Activated naive CD4-positive, alpha-beta T cell treated with anti-CD3 and anti-CD28 coated beads, Interleukin-2, amount 10 ng/mL, durations not matched to agents 7 days and 5 days (primary cell): ENCODE measurements around the gene YPEL3.
A peak's percentile ranks its signal among the peaks of the same experiment; 100 is the strongest.

ENCODE experiments used
- CTCF ChIA-PET: fragments of 350-600 bp; sonication (Branson Sonifier 250); formaldehyde crosslinking; loops from one replicate; lab custom pipeline; 2021; ENCODE audit warnings: antibody characterized with exemption; lab: Charles Lee
- DNase-seq: peaks from one replicate; pipeline ENCODE4 v3.0.0-alpha.2; 2020
- H3K27ac Mint-ChIP-seq: one replicate; pipeline ENCODE4 v1.8.0; 2021; ENCODE audit warnings: mild to moderate bottlenecking, moderate library complexity, mixed read lengths
- H3K27me3 Mint-ChIP-seq: one replicate; pipeline ENCODE4 v1.8.0; 2021; ENCODE audit warnings: mild to moderate bottlenecking, mixed read lengths
- H3K36me3 Mint-ChIP-seq: one replicate; pipeline ENCODE4 v1.8.0; 2021; ENCODE audit warnings: mixed read lengths
- H3K4me1 Mint-ChIP-seq: one replicate; pipeline ENCODE4 v1.8.0; 2021; ENCODE audit warnings: mixed read lengths
- H3K4me3 Mint-ChIP-seq: one replicate; pipeline ENCODE4 v1.8.0; 2021; ENCODE audit warnings: mild to moderate bottlenecking, moderate library complexity, mixed read lengths
- H3K9me3 Mint-ChIP-seq: one replicate; pipeline ENCODE4 v1.8.0; 2021; ENCODE audit warnings: mixed read lengths

YPEL3 gene

DNA sequence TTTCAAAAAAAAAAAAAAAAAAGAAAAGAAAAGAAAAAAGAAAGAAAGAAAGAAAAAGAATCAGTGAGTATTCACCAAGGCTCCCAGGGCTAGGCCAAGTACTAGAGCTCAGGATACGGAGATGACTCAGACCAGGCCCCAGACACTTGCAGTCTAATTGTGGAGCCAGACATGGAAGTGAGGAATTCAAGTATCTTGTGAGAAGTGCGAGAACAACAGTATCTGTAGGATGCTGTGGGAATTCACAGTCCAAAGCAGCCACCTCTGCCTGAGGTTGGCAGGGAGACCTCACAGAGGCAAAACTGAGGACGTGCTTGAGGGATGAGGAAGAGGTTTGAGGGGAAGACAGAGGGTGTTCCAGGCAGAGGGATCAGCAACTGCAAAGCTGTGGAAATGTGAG lies 44.5 kb downstream of the YPEL3 start:
- Mint-ChIP-seq H3K4me3 (peak overlapping the region; percentile 89), H3K27ac (peak overlapping the region; percentile 16), H3K27me3 (peaks cover 28% of the 10 kb centered on the region), H3K4me1 (peaks cover 43% of the 10 kb centered on the region), H3K9me3 (no peaks in the 10 kb centered on the region), H3K36me3 (peaks cover 2% of the 10 kb centered on the region)
- no peak for DNase-seq
- CTCF ChIA-PET, result interaction anchor here (1.0 to 3.2 kb wide), 2 partner anchors 20 to 586 kb away, joined by 4 to 15 read pairs; partner anchors contain the start of gene TLCD3B

DNA sequence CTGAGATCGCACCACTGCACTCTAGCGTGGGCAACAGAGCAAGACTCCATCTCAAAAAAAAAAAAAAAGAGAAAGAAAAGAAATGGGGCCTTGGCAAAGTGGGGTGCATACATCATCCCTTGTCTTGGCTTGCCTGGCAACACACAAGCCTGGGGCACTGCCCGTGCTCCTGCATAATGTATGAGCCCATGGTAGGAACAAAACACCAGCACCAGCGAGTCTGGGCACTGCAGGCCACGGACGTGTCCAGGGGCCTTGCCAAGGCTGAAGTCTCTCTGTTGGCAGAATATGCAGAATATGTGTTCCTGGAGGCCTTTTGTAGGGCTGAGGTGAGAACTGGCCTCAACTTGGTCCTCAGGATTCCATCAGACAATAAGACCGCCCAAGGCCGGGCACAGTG lies 46.1 kb downstream of the YPEL3 start:
- Mint-ChIP-seq H3K4me1 (peaks cover 35% of the 10 kb centered on the region), H3K27ac (no peak overlapping the region), H3K4me3 (no peak overlapping the region), H3K36me3 (peaks cover 2% of the 10 kb centered on the region), H3K27me3 (peaks cover 38% of the 10 kb centered on the region), H3K9me3 (no peaks in the 10 kb centered on the region)
- CTCF ChIA-PET, result no interaction called here
- DNase-seq, result no peak

DNA sequence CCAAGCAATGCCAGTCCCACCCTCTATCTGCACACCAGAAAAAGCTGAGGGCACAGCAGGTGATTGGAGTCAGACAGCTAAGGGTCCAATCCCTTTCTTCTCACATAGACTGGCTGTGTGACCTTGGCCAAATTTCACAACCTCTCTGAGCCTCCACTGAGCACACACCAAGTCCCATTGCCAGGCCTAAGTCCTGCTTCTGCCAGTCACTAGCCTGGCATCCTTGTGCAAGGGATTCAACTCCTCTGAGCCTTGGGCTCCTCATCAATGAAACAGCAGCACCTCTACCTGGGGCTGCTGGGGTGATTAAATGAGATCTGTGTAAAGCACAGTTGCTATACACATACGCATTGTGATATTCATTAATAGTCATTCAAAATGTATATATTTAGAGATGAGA lies 49.4 kb downstream of the YPEL3 start:
- no peak overlapping the region for H3K27ac Mint-ChIP-seq
- CTCF ChIA-PET, result interaction anchor here (1.2 kb wide), 1 partner anchor 9 kb away, joined by 4 read pairs; no protein-coding TSS in a partner anchor
- no peaks in the 10 kb centered on the region for H3K9me3 Mint-ChIP-seq
- peaks cover 29% of the 10 kb centered on the region for H3K27me3 Mint-ChIP-seq
- no peak overlapping the region for H3K4me3 Mint-ChIP-seq
- H3K36me3 Mint-ChIP-seq, result peaks cover 2% of the 10 kb centered on the region
- DNase-seq, result no peak
- peaks cover 13% of the 10 kb centered on the region for H3K4me1 Mint-ChIP-seq

DNA sequence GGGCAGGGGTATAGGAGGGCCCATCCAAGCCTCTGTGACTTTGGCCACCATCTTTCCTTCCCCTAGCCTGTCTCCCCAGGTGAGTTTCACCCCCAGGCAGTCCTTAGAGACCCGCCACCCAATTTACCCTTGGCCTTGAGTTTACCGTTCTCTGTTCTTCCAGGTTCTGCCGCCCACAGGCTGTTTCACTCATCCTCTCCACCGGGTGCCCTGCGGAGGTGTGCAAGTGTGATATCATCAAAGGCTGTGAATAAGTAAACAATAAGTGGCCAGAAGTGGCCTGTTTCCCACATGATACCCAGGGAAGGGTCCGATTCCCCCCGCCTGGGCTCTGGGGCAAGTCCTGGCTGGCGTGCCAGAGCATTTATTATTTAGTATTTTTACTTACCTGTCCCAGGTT lies 49.8 kb downstream of the YPEL3 start:
- H3K27ac Mint-ChIP-seq, result no peak overlapping the region
- no peaks in the 10 kb centered on the region for H3K9me3 Mint-ChIP-seq
- CTCF ChIA-PET, result no interaction called here
- H3K4me1 Mint-ChIP-seq, result peaks cover 10% of the 10 kb centered on the region
- DNase-seq, result no peak
- H3K4me3 Mint-ChIP-seq, result no peak overlapping the region
- H3K36me3 Mint-ChIP-seq, result no peaks in the 10 kb centered on the region
- H3K27me3 Mint-ChIP-seq, result peaks cover 32% of the 10 kb centered on the region
